ENCODE data around the gene MSN. TPM values are rescaled to one million over a fixed set of nuclear protein-coding genes. Genes with fewer than 3 reads are reported as not detected.

The MSN gene
- total and polyA plus RNA-seq, 2 experiments from 2014 or later: 73.0 to 73.5 TPM

GRCh38 chrX:65712005-65712806, 44.8 kb downstream of the MSN start:
- 68% methylated on average over 6 of the region's 6 CpGs for WGBS (ENCODE audit: low lambda C conversion rate, missing lambda C conversion rate)

GRCh38 chrX:65718538-65718937, 51.1 kb downstream of the MSN start:
- Histone ChIP-seq H3K36me3 (replicated peaks; ENCODE audit: insufficient read depth, low read depth) (no peaks in the 10 kb centered on the region), H3K9me3 (ENCODE audit: low read depth) (no peaks in the 10 kb centered on the region), H3K27ac (no peak overlapping the region), H4K20me1 (ENCODE audit: insufficient read depth, poor library complexity, severe bottlenecking) (no peaks in the 10 kb centered on the region), H3K9me2 (replicated peaks; ENCODE audit: insufficient read depth) (no peaks in the 10 kb centered on the region), H3K79me2 (peaks cover 3% of the 10 kb centered on the region), H3K4me2 (no peak overlapping the region), H3K4me3 (no peak overlapping the region), H3K27me3 (no peaks in the 10 kb centered on the region), H2AFZ (no peak overlapping the region), H3K4me1 (ENCODE audit: insufficient read depth) (no peaks in the 10 kb centered on the region)
- DNase-seq (ENCODE audit: low spot score): no peak
- TF ChIP-seq CTCF (IDR thresholded peaks at IDR 0.05; ENCODE audit: poor library complexity): no peak
- no peak for TF ChIP-seq EZH2 (IDR thresholded peaks at IDR 0.05; ENCODE audit: borderline replicate concordance)
- TF ChIP-seq EZH2phosphoT487 (IDR thresholded peaks at IDR 0.05; ENCODE audit: low read depth, severe bottlenecking, unreplicated experiment): no peak
- 64% methylated on average over 4 of the region's 4 CpGs for WGBS (ENCODE audit: low lambda C conversion rate, missing lambda C conversion rate)

More at GRCh38 chrX:65712005-65712806, 44.8 kb downstream of the MSN start:
- no peaks in the 10 kb centered on the region for H3K27me3 ChIP-seq
- H3K27ac ChIP-seq: no peak overlapping the region
- DNase-seq (ENCODE audit: low spot score): no peak
- H3K79me2 ChIP-seq: peaks cover 3% of the 10 kb centered on the region
- H3K36me3 ChIP-seq (replicated peaks; ENCODE audit: insufficient read depth, low read depth): no peaks in the 10 kb centered on the region
- H3K4me3 ChIP-seq: no peak overlapping the region
- TF ChIP-seq EZH2phosphoT487 (IDR thresholded peaks at IDR 0.05; ENCODE audit: low read depth, severe bottlenecking, unreplicated experiment) (no peak), EZH2 (IDR thresholded peaks at IDR 0.05; ENCODE audit: borderline replicate concordance) (no peak), CTCF (IDR thresholded peaks at IDR 0.05; ENCODE audit: poor library complexity) (no peak)
- H3K4me2 ChIP-seq: no peak overlapping the region
- H3K4me1 ChIP-seq (ENCODE audit: insufficient read depth): no peaks in the 10 kb centered on the region
- no peak overlapping the region for H2AFZ ChIP-seq
- H3K9me3 ChIP-seq (ENCODE audit: low read depth): no peaks in the 10 kb centered on the region
- no peaks in the 10 kb centered on the region for H3K9me2 ChIP-seq (replicated peaks; ENCODE audit: insufficient read depth)
- no peaks in the 10 kb centered on the region for H4K20me1 ChIP-seq (ENCODE audit: insufficient read depth, poor library complexity, severe bottlenecking)

GRCh38 chrX:65720381-65720964, 53.0 kb downstream of the MSN start:
- H3K4me2 ChIP-seq: no peak overlapping the region
- no peaks in the 10 kb centered on the region for H3K9me2 ChIP-seq (replicated peaks; ENCODE audit: insufficient read depth)
- no peaks in the 10 kb centered on the region for H3K27me3 ChIP-seq
- H4K20me1 ChIP-seq (ENCODE audit: insufficient read depth, poor library complexity, severe bottlenecking): no peaks in the 10 kb centered on the region
- no peak overlapping the region for H3K4me3 ChIP-seq
- H3K9me3 ChIP-seq (ENCODE audit: low read depth): no peaks in the 10 kb centered on the region
- no peak for TF ChIP-seq CTCF (IDR thresholded peaks at IDR 0.05; ENCODE audit: poor library complexity)
- no peak for TF ChIP-seq EZH2phosphoT487 (IDR thresholded peaks at IDR 0.05; ENCODE audit: low read depth, severe bottlenecking, unreplicated experiment)
- no peak for TF ChIP-seq EZH2 (IDR thresholded peaks at IDR 0.05; ENCODE audit: borderline replicate concordance)
- H3K36me3 ChIP-seq (replicated peaks; ENCODE audit: insufficient read depth, low read depth): no peaks in the 10 kb centered on the region
- no peak for DNase-seq (ENCODE audit: low spot score)
- H3K79me2 ChIP-seq: no peaks in the 10 kb centered on the region
- H3K4me1 ChIP-seq (ENCODE audit: insufficient read depth): no peaks in the 10 kb centered on the region
- WGBS (ENCODE audit: low lambda C conversion rate, missing lambda C conversion rate): 65% methylated on average over 2 of the region's 2 CpGs
- no peak overlapping the region for H2AFZ ChIP-seq
- H3K27ac ChIP-seq: no peak overlapping the region
